Measurements from ENCODE around the gene RBP5. TPM values are rescaled to one million over a fixed set of nuclear protein-coding genes. Genes with fewer than 3 reads are reported as not detected.

The RBP5 gene
- total RNA-seq, 1 experiment from 2014 or later = not detected

GRCh38 chr12:7162691-7163114 lies 34.0 kb upstream of the RBP5 start:
- Histone ChIP-seq H3K9me2 (replicated peaks; ENCODE audit: low read length) (no peaks in the 10 kb centered on the region), H2AFZ (ENCODE audit: low read length) (no peak overlapping the region), H3F3A (ENCODE audit: low read length, unreplicated experiment) (no peaks in the 10 kb centered on the region), H3K4me3 (ENCODE audit: low read length) (no peak overlapping the region), H3K9ac (ENCODE audit: low read length) (no peak overlapping the region), H3K27ac (ENCODE audit: low read length) (no peak overlapping the region), H3K27me3 (ENCODE audit: low read length) (no peaks in the 10 kb centered on the region), H3K36me3 (ENCODE audit: low read depth, low read length) (no peaks in the 10 kb centered on the region; the same call in 1 of the 2 replicates), H3K9me3 (ENCODE audit: low read length) (peaks cover 7% of the 10 kb centered on the region; the same call in 1 of the 2 replicates), H3K4me1 (ENCODE audit: insufficient read depth, low read length) (no peaks in the 10 kb centered on the region), H3K4me2 (ENCODE audit: low read length) (no peak overlapping the region), H3K79me2 (ENCODE audit: low read length) (no peaks in the 10 kb centered on the region), H4K20me1 (ENCODE audit: low read length) (no peaks in the 10 kb centered on the region)
- ChIA-PET CTCF (no interaction called here), POLR2A (ENCODE audit: unreplicated experiment) (no interaction called here)
- BruUV-seq (replicated peaks) = no TSS peak
- TF ChIP-seq EZH2phosphoT487 (IDR thresholded peaks at IDR 0.05; ENCODE audit: borderline replicate concordance, low read length) = no peak
- TF ChIP-seq EZH2 (IDR thresholded peaks at IDR 0.05; ENCODE audit: low read length, unreplicated experiment) = no peak
- peak; percentile 57 for TF ChIP-seq CTCF (conservative IDR thresholded peaks at IDR 0.05; ENCODE audit: low read depth, low read length)
- peak; percentile 41 for DNase-seq
- peak; percentile 70 for ATAC-seq
- intact Hi-C loops (cut with micrococcal nuclease) = no loop called here

- no peak for TF ChIP-seq EZH2phosphoT487 (IDR thresholded peaks at IDR 0.05; ENCODE audit: borderline replicate concordance, low read length)
- TF ChIP-seq EZH2 (IDR thresholded peaks at IDR 0.05; ENCODE audit: low read length, unreplicated experiment) = no peak
- no peak for TF ChIP-seq CTCF (conservative IDR thresholded peaks at IDR 0.05; ENCODE audit: low read depth, low read length)
- no peak for ATAC-seq
- no peak overlapping the region for H3K4me3 ChIP-seq (ENCODE audit: low read length)
- H3K36me3 ChIP-seq (ENCODE audit: low read depth, low read length) = no peaks in the 10 kb centered on the region
- H3F3A ChIP-seq (ENCODE audit: low read length, unreplicated experiment) = no peaks in the 10 kb centered on the region
- H3K9me2 ChIP-seq (replicated peaks; ENCODE audit: low read length) = no peaks in the 10 kb centered on the region
- H3K9ac ChIP-seq (ENCODE audit: low read length) = no peak overlapping the region
- no TSS peak for BruUV-seq (replicated peaks)
- H4K20me1 ChIP-seq (ENCODE audit: low read length) = no peaks in the 10 kb centered on the region
- CTCF ChIA-PET = no interaction called here
- H3K27ac ChIP-seq (ENCODE audit: low read length) = no peak overlapping the region
- H3K27me3 ChIP-seq (ENCODE audit: low read length) = no peaks in the 10 kb centered on the region
- no peak for DNase-seq
- H3K9me3 ChIP-seq (ENCODE audit: low read length) = peaks cover under 1% of the 10 kb centered on the region; the same call in 1 of the 2 replicates
- no peak overlapping the region for H2AFZ ChIP-seq (ENCODE audit: low read length)
- POLR2A ChIA-PET (ENCODE audit: unreplicated experiment) = no interaction called here
- intact Hi-C loops (cut with micrococcal nuclease) = no loop called here
- H3K79me2 ChIP-seq (ENCODE audit: low read length) = no peaks in the 10 kb centered on the region
- H3K4me2 ChIP-seq (ENCODE audit: low read length) = no peak overlapping the region
- H3K4me1 ChIP-seq (ENCODE audit: insufficient read depth, low read length) = no peaks in the 10 kb centered on the region
These were observed 33.1 kb upstream of the RBP5 start for GRCh38 chr12:7161811-7162210.

- POLR2A ChIA-PET (ENCODE audit: unreplicated experiment) = no interaction called here
- CTCF ChIA-PET = no interaction called here
These were observed 32.6 kb upstream of the RBP5 start for GRCh38 chr12:7161327-7161726.

More at GRCh38 chr12:7161327-7161726, 32.6 kb upstream of the RBP5 start:
- Histone ChIP-seq H2AFZ (ENCODE audit: low read length) (no peak overlapping the region), H3K4me2 (ENCODE audit: low read length) (no peak overlapping the region), H3K4me1 (ENCODE audit: insufficient read depth, low read length) (no peaks in the 10 kb centered on the region), H3K36me3 (ENCODE audit: low read depth, low read length) (no peaks in the 10 kb centered on the region), H3K27me3 (ENCODE audit: low read length) (no peaks in the 10 kb centered on the region), H3K9me2 (replicated peaks; ENCODE audit: low read length) (no peaks in the 10 kb centered on the region), H3K27ac (ENCODE audit: low read length) (no peak overlapping the region), H3K9me3 (ENCODE audit: low read length) (no peaks in the 10 kb centered on the region), H3K9ac (ENCODE audit: low read length) (no peak overlapping the region), H3K4me3 (ENCODE audit: low read length) (no peak overlapping the region), H4K20me1 (ENCODE audit: low read length) (no peaks in the 10 kb centered on the region), H3K79me2 (ENCODE audit: low read length) (no peaks in the 10 kb centered on the region), H3F3A (ENCODE audit: low read length, unreplicated experiment) (no peaks in the 10 kb centered on the region)
- intact Hi-C loops (cut with micrococcal nuclease) = no loop called here
- DNase-seq (no peak), ATAC-seq (no peak)
- no peak for TF ChIP-seq EZH2phosphoT487 (IDR thresholded peaks at IDR 0.05; ENCODE audit: borderline replicate concordance, low read length)
- no peak for TF ChIP-seq EZH2 (IDR thresholded peaks at IDR 0.05; ENCODE audit: low read length, unreplicated experiment)
- TF ChIP-seq CTCF (conservative IDR thresholded peaks at IDR 0.05; ENCODE audit: low read depth, low read length) = no peak
- BruUV-seq (replicated peaks) = no TSS peak
